Amniotic epithelial cell (primary cell): ENCODE results near the gene NECTIN4.

Source experiments
- DNase-seq: peaks from one replicate; pipeline ENCODE4 v3.0.0-alpha.2; 2010; ENCODE audit warnings: low read depth

NECTIN4 gene

GRCh38 chr1:161111527-161111926 is 22.2 kb upstream of the NECTIN4 start:
- DNase-seq: no peak

- DNase-seq: no peak
Measured at GRCh38 chr1:161111117-161111516, 21.8 kb upstream of the NECTIN4 start.

GRCh38 chr1:161106431-161106830 is 17.1 kb upstream of the NECTIN4 start:
- peak; percentile 64 for DNase-seq

- DNase-seq: no peak
Measured at GRCh38 chr1:161100556-161100955, 11.2 kb upstream of the NECTIN4 start.

GRCh38 chr1:161099090-161099802 is 9.9 kb upstream of the NECTIN4 start:
- DNase-seq: no peak

- peak; percentile 60 for DNase-seq
Measured at GRCh38 chr1:161098210-161099068, 9.1 kb upstream of the NECTIN4 start, which contains the start of gene KLHDC9. KLHDC9 (plus strand) TSS chr1:161098361; CDS start chr1:161098536, 175 bp downstream.

GRCh38 chr1:161096530-161096929 is 7.2 kb upstream of the NECTIN4 start:
- DNase-seq: peak; percentile 73

- no peak for DNase-seq
Measured at GRCh38 chr1:161096015-161096414, 6.7 kb upstream of the NECTIN4 start.

GRCh38 chr1:161095230-161095629 is 5.9 kb upstream of the NECTIN4 start:
- no peak for DNase-seq

GRCh38 chr1:161094481-161094880 is 5.1 kb upstream of the NECTIN4 start:
- no peak for DNase-seq

- peak; percentile 63 for DNase-seq
Measured at GRCh38 chr1:161092621-161093028, 3.3 kb upstream of the NECTIN4 start.

GRCh38 chr1:161091796-161092507 is 2.6 kb upstream of the NECTIN4 start:
- DNase-seq: peak; percentile 64

- DNase-seq: no peak
Measured at GRCh38 chr1:161091093-161091492, 1.7 kb upstream of the NECTIN4 start.

- no peak for DNase-seq
Measured at GRCh38 chr1:161090617-161091016, 1.3 kb upstream of the NECTIN4 start.

GRCh38 chr1:161089938-161090337 is 580 bp upstream of the NECTIN4 start:
- no peak for DNase-seq

GRCh38 chr1:161088587-161089110 is 709 bp downstream of the NECTIN4 start:
- peak; percentile 62 for DNase-seq

- no peak for DNase-seq
Measured at GRCh38 chr1:161086457-161086856, 2.9 kb downstream of the NECTIN4 start.

- DNase-seq: peak; percentile 58
Measured at GRCh38 chr1:161085165-161085564, 4.2 kb downstream of the NECTIN4 start.

GRCh38 chr1:161084597-161084988 is 4.8 kb downstream of the NECTIN4 start:
- DNase-seq: peak; percentile 17

GRCh38 chr1:161083748-161084596 is 5.4 kb downstream of the NECTIN4 start:
- DNase-seq: peak; percentile 66
